Upper lobe of right lung (tissue), 1 donor: ENCODE results near the gene DMRTC2. TPM values are rescaled to one million over a fixed set of nuclear protein-coding genes. Genes with fewer than 3 reads are reported as not detected.

ENCODE experiments used
- ATAC-seq: fragments of 200-7000 bp; cut with Tn5 transposase; one replicate; pipeline ENCODE4 v1.9.1; 2020; ENCODE audit warnings: mild to moderate bottlenecking, moderate library complexity
- DNase-seq: peaks from one replicate; pipeline ENCODE4 v3.0.0-alpha.2; 2020
- H3K27ac ChIP-seq: fragments of 200-600 bp; one replicate; pipeline ENCODE4 v1.8.0; 2022
- H3K27me3 ChIP-seq: fragments of 200-600 bp; one replicate; pipeline ENCODE4 v1.8.0; 2022; ENCODE audit warnings: mild to moderate bottlenecking
- H3K36me3 ChIP-seq: fragments of 200-600 bp; one replicate; pipeline ENCODE4 v1.8.0; 2022
- H3K4me1 ChIP-seq: fragments of 200-600 bp; one replicate; pipeline ENCODE4 v1.8.0; 2022
- H3K4me3 ChIP-seq: fragments of 200-600 bp; one replicate; pipeline ENCODE4 v1.8.0; 2022; ENCODE audit warnings: mild to moderate bottlenecking
- H3K9me3 ChIP-seq: fragments of 200-600 bp; one replicate; pipeline ENCODE4 v1.8.0; 2022
- intact Hi-C: fragments of 100-400 bp; cut with DNase I; formaldehyde crosslinking; loops from one replicate; pipeline ENCODE4 v1.11.0; 2022
- total RNA-seq: library from RNA; stranded (reverse); fragmentation: NEBNext Ultra II Directional; extraction: Animal tissue kit (Norgen Biotek cat#: 25700); gene quantifications from one replicate; pipeline ENCODE4 v1.2.1, GENCODE V29; 2021
- TF ChIP-seq, protein P1 (sequence below): fragments of 200-600 bp; IDR thresholded peaks from one replicate; pipeline ENCODE4 v1.8.0; 2022; ENCODE audit warnings: antibody characterized with exemption
- donor health status: DM: no; HTN: yes; CAD: no; lungs with severe emphysema.

DMRTC2 gene
- total RNA-seq, 1 donor from 2014 or later = not detected

DNA sequence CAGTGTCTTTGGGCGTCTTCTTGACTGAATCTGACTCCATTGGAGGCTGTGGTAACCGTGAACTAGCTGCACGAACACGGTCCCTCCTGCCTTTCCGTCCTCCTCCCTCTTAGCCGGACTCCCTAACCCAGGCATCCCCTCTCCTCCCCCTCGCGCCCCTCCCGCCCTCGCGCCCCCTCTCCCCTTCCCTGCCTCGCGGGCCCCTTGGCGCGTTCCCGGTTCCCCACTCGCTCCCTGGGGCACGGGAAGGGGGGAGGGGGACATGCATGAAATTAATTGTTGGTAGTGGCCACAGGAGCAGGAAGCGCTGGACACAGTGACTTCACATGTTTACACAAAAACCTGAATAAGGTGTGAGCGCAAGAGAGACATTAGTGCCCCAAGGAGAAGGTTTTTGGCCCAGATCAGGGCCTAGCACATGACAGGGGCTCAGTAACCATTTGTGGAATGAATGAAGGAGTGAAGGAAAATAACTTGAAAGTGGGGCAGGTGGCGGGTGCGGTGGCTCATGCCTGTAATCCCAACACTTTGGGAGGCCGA is 279 bp downstream of the DMRTC2 start:
- Histone ChIP-seq H3K27ac (no peak overlapping the region), H3K27me3 (no peaks in the 10 kb centered on the region), H3K4me1 (no peaks in the 10 kb centered on the region), H3K4me3 (no peak overlapping the region), H3K36me3 (no peaks in the 10 kb centered on the region), H3K9me3 (no peaks in the 10 kb centered on the region)
- TF ChIP-seq, protein P1, sequence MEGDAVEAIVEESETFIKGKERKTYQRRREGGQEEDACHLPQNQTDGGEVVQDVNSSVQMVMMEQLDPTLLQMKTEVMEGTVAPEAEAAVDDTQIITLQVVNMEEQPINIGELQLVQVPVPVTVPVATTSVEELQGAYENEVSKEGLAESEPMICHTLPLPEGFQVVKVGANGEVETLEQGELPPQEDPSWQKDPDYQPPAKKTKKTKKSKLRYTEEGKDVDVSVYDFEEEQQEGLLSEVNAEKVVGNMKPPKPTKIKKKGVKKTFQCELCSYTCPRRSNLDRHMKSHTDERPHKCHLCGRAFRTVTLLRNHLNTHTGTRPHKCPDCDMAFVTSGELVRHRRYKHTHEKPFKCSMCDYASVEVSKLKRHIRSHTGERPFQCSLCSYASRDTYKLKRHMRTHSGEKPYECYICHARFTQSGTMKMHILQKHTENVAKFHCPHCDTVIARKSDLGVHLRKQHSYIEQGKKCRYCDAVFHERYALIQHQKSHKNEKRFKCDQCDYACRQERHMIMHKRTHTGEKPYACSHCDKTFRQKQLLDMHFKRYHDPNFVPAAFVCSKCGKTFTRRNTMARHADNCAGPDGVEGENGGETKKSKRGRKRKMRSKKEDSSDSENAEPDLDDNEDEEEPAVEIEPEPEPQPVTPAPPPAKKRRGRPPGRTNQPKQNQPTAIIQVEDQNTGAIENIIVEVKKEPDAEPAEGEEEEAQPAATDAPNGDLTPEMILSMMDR = no peak
- DNase-seq = peak; percentile 40
- intact Hi-C loops = no loop called here
- ATAC-seq = no peak

DNA sequence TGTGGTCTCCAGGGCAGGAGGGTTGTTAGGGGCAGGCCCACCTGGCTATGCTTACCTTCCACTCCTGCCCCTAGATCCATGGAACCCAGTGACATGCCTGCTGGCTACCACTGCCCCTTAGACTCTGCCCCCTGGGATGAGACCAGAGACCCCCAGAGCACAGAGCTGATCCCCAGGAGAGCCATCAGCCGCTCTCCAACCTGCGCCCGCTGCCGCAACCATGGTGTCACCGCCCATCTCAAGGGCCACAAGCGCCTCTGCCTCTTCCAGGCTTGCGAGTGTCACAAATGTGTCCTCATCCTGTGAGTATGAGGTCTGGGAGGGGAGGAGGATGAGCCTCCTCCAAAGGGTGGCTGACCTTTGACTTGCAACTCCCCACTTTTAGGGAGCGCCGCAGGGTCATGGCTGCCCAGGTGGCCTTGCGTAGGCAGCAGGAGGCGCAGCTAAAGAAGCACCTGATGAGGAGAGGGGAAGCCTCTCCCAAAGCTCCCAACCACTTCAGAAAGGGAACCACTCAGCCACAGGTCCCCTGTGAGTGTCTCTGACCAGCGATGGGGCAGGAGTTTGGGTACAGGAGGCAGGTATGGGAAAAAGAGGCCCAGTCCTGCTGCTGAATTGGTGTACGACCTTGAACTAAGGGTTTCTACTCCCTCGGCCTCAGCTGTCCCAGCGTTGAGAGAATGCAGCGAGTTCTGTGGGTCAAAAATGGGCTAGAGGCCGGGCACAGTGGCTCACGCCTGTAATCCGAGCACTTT is 2.7 kb downstream of the DMRTC2 start:
- Histone ChIP-seq H3K4me1 (no peaks in the 10 kb centered on the region), H3K36me3 (no peaks in the 10 kb centered on the region), H3K27ac (no peak overlapping the region), H3K4me3 (no peak overlapping the region), H3K9me3 (no peaks in the 10 kb centered on the region), H3K27me3 (peaks cover 15% of the 10 kb centered on the region)
- TF ChIP-seq, protein P1 = no peak
- intact Hi-C loops = no loop called here
- ATAC-seq (no peak), DNase-seq (peak; percentile 60)

DNA sequence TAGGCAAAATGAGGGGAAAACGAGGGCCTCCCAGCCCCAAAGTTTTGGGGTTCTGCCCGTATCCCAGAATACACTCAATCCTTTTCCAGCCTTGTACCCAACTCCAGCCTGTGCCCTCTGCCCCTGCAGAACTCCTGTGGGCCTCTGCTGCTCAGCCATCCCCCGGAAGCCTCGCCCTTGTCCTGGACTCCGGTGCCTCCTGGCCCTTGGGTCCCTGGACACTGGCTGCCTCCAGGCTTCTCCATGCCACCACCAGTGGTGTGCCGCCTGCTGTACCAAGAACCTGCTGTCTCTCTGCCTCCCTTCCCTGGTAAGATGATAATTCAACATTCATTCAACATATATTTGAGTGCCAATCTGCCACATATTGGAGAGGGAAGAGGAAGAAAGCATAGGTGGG is 3.8 kb downstream of the DMRTC2 start:
- Histone ChIP-seq H3K27ac (no peak overlapping the region), H3K9me3 (no peaks in the 10 kb centered on the region), H3K36me3 (no peaks in the 10 kb centered on the region), H3K27me3 (peaks cover 15% of the 10 kb centered on the region), H3K4me3 (no peak overlapping the region), H3K4me1 (no peaks in the 10 kb centered on the region)
- ATAC-seq = no peak
- TF ChIP-seq, protein P1 = no peak
- intact Hi-C loops = no loop called here
- DNase-seq = peak; percentile 32

DNA sequence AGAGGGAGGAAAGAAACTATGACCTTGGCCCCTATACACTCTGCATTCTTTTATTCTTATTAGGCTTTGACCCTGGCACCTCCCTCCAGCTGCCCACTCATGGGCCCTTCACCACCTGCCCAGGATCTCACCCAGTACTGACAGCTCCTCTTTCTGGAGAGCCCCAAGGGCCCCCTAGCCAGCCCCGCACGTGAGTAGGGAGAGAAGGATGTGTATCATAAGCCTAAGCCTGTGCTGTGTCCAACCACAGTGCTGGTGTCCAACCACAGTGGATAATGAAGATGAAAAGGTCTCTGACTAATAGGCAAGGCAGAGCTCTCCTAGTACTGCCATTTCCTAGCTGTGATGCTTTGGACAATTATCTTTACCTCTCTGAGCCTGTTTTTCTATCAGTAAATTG is 4.2 kb downstream of the DMRTC2 start:
- Histone ChIP-seq H3K9me3 (no peaks in the 10 kb centered on the region), H3K27me3 (peaks cover 15% of the 10 kb centered on the region), H3K4me3 (no peak overlapping the region), H3K4me1 (no peaks in the 10 kb centered on the region), H3K36me3 (no peaks in the 10 kb centered on the region), H3K27ac (no peak overlapping the region)
- TF ChIP-seq, protein P1 = no peak
- DNase-seq (peak; percentile 41), ATAC-seq (no peak)
- intact Hi-C loops = no loop called here

DNA sequence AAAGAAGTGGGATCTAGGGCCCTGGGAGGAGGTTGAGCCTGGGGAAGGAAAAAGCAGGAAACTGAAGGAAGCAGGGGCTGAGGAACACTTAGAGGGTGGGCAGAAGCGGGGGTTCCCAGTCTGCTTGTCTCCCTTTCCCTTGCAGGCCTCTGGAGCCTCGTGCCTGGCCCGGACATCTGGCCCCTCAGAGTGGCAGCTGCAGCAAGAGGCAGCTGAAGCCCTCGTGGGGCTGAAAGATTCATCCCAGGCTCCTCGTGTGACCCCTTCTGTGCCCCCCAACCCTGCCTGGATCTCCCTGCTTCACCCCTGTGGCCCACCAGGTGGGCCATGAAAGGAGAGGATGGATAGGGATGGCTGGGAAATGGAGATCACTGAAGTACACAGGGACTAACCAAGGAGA is 5.5 kb downstream of the DMRTC2 start:
- Histone ChIP-seq H3K4me3 (no peak overlapping the region), H3K4me1 (no peaks in the 10 kb centered on the region), H3K36me3 (no peaks in the 10 kb centered on the region), H3K27me3 (peaks cover 15% of the 10 kb centered on the region), H3K27ac (no peak overlapping the region), H3K9me3 (no peaks in the 10 kb centered on the region)
- intact Hi-C loops = no loop called here
- TF ChIP-seq, protein P1 = no peak
- ATAC-seq (no peak), DNase-seq (no peak)
